ENCODE data around the gene MLN.

MLN gene

DNA sequence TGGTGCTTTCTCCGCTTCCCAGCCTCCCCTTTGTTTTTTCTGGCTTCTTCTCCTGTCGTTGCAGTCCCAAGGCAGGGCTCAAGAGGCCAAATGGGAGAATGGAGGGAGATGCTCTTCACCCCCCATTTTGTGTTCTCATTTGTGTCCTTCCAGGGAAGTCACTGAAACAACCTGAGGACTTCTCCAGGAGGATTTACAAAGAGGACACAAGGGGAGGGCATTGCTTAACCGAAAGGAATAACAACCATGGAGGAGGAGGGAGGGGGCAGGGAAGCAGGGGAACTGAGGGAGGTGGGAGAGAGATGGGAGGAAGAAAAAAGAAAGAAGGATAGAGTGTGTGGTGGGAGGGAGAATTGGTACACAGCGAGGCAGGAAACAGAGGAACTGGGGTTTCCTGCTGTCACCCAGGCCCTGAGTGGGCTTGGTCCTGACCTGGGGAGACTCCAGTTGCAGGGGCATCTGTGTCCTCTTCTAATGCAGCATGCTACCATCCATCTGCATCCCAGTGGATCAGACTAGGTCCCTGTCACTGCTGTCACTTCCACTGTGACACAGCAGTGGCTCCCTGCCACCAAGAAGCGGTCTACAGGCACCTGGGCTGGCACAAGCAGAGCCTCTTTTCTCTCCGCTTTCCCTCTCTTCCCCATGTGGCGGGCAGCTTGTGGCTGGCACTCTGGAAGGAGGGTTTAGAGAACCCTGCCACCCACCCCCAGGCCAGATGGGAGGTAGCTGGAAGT is 17.1 kb upstream of the MLN start:
- H3K4me3 ChIP-seq (ENCODE audit: low read length): no peak overlapping the region
- no peak for TF ChIP-seq CTCF (IDR thresholded peaks at IDR 0.05; ENCODE audit: insufficient read depth, low read depth, low read length, missing control alignments)
- DNase-seq (ENCODE audit: low read depth): no peak

GRCh38 chr6:33820243-33820642 is 16.4 kb upstream of the MLN start:
- no peak overlapping the region for H3K4me3 ChIP-seq (ENCODE audit: low read length)
- no peak for TF ChIP-seq CTCF (IDR thresholded peaks at IDR 0.05; ENCODE audit: insufficient read depth, low read depth, low read length, missing control alignments)
- DNase-seq (ENCODE audit: low read depth): no peak

DNA sequence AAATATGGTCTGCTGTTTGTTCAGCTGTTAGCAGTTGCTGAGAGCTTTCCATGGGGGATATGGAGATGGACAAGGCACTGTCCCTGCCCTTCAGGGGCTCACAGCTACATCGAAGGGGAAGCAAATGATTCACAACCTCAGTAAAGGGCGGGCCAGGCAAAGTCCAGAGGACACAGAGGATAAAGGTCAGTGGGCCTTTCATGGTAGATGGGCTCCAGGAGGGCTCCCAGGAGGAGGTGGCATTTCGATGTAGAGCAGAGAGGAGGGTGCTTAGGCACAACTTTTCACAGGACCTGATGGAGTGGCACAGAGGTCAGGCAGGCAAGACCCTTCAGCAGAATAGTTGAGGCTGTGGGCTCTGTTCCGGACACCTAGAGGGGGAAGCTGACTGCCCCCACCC is 15.2 kb upstream of the MLN start:
- no peak for DNase-seq (ENCODE audit: low read depth)
- H3K4me3 ChIP-seq (ENCODE audit: low read length): no peak overlapping the region
- TF ChIP-seq CTCF (IDR thresholded peaks at IDR 0.05; ENCODE audit: insufficient read depth, low read depth, low read length, missing control alignments): no peak

DNA sequence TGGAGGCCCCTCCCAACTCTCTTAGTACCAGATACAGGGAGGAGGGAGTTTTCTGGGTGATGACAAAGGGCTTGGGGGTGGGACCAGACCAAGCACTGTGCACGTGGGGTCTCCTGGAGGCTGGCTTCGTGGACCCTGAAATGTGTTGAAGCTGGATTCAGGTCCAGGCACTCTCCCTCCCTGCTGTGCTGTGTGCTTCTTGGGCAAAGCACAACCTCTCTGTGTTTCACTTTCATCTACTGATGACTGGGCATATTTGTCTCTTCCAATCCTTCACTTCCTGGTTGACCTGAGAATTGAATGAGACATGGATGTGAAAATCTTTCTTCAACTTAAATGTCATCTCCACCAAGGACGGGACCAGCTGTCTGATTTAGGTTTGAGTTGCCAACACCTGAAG is 14.5 kb upstream of the MLN start:
- H3K4me3 ChIP-seq (ENCODE audit: low read length): no peak overlapping the region
- no peak for DNase-seq (ENCODE audit: low read depth)
- no peak for TF ChIP-seq CTCF (IDR thresholded peaks at IDR 0.05; ENCODE audit: insufficient read depth, low read depth, low read length, missing control alignments)

- no peak for TF ChIP-seq CTCF (IDR thresholded peaks at IDR 0.05; ENCODE audit: insufficient read depth, low read depth, low read length, missing control alignments)
- DNase-seq (ENCODE audit: low read depth): no peak
Measured at GRCh38 chr6:33817489-33817888, 13.7 kb upstream of the MLN start.

DNA sequence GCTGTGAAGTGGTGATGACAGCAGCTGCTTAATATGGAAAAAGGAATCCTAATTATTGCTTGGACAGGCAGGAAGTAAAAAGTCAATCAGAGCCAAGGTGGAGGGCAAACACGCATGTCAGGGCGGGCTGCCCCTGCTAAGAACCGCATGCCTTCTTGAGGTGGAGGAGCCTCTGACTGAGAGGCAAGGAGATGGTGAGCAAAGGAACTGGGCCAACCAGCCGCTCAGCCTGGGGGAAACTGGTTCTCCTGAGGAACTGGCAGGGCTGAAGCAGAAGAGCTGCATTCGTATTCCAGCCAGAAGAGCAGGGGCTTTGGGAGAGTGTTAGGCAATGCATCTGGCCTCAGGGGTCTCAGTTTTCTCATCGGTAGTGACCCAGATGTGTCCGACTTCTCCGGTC is 13.1 kb upstream of the MLN start:
- H3K4me3 ChIP-seq (ENCODE audit: low read length): no peak overlapping the region
- TF ChIP-seq CTCF (IDR thresholded peaks at IDR 0.05; ENCODE audit: insufficient read depth, low read depth, low read length, missing control alignments): no peak

More at GRCh38 chr6:33817489-33817888, 13.7 kb upstream of the MLN start:
- no peak overlapping the region for H3K4me3 ChIP-seq (ENCODE audit: low read length)

GRCh38 chr6:33815854-33816253 is 12.1 kb upstream of the MLN start:
- H3K4me3 ChIP-seq (ENCODE audit: low read length): no peak overlapping the region
- peak; percentile 21 for DNase-seq (ENCODE audit: low read depth)

More for the DNA sequence above, 13.1 kb upstream of the MLN start:
- DNase-seq (ENCODE audit: low read depth): no peak

More at GRCh38 chr6:33815854-33816253, 12.1 kb upstream of the MLN start:
- no peak for TF ChIP-seq CTCF (IDR thresholded peaks at IDR 0.05; ENCODE audit: insufficient read depth, low read depth, low read length, missing control alignments)
